ENCODE results near the gene YTHDF1.
A peak's percentile ranks its signal among the peaks of the same experiment; 100 is the strongest.

Gene YTHDF1

DNA sequence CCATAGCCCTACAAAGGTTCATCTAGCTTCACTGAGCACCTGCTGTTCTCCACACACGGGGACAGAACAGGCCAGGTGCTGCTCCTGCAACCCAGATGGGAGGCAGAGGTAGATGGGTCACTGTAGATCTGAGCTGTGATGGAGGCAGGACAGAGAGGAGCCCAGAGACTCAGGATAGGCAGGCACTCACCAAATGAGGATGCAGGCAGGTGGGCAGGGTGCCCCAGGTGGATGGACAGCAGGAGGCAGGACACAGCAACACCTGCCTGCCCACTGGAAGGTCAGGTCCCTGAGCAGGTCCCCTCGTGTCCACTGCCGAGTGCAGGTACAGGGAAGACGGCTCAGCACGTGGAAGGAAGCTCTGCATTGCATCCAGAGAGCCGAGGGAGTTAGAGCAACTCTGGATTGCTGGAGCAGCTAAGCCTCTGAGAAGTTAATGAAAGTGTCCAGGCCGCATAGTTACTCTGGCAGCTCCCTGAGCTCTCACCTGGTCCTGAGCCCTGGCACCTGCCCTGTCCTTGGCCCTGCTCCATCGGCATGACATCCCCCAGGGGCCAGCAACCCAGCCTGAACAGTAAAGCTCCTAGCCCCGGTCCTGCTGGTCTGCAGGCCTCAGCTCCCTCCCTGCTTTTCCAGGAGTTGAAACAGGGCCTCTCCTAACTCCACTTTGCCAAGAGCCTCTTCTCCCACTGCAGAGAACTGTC, 4.9 kb upstream of the YTHDF1 start:
- Histone ChIP-seq H3K27me3 (ENCODE audit: control insufficient read depth in 1 of 2, insufficient read depth in 2 of 2, low read length in 2 of 2) (peaks cover 5 to 6% of the 10 kb centered on the region in 2 donors), H3K4me3 (ENCODE audit: low read depth in 1 of 2, low read length in 2 of 2) (no peak overlapping the region), H3K9me3 (ENCODE audit: control insufficient read depth in 1 of 2, low read length in 2 of 2) (no peaks in the 10 kb centered on the region), H3K36me3 (ENCODE audit: control insufficient read depth in 1 of 2, insufficient read depth in 2 of 2, low read length in 2 of 2) (no peaks in the 10 kb centered on the region), H3K4me1 (ENCODE audit: control insufficient read depth in 1 of 2, insufficient read depth in 2 of 2, low read length in 2 of 2) (peaks cover 5 to 6% of the 10 kb centered on the region in 2 donors), H3K9ac (ENCODE audit: low read depth in 1 of 2, low read length in 2 of 2) (no peak overlapping the region), H3K27ac (ENCODE audit: low read depth, low read length) (no peak overlapping the region)

DNA sequence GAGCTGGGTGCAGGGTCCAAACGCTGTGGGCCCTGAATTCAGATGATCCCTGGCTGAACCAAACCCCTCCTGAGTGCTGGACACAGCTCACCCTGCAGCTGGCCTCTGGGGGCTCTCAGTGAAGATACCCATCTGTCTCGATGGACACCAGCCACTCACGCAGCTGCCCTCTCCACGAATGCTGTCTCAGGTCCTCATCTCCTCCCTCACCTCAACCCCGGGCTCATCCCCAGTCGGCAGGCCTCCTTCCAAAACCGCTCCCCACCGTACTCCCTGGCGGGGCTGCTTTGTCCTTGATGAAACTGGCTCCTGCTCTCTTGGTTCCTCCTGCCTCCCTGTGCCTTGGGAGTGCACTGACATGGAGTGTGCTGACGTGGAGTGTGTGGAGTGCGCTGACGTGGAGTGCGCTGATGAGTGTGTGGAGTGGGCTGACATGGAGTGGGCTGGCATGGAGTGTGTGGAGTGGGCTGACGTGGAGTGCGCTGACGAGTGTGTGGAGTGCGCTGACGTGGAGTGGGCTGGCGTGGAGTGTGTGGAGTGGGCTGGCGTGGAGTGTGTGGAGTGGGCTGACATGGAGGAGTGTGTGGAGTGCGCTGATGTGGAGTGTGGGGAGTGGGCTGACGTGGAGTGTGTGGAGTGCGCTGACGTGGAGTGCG, 4.1 kb upstream of the YTHDF1 start:
- no peak overlapping the region for H3K9ac ChIP-seq (ENCODE audit: low read depth in 1 of 2, low read length in 2 of 2)
- H3K36me3 ChIP-seq (ENCODE audit: control insufficient read depth in 1 of 2, insufficient read depth in 2 of 2, low read length in 2 of 2): no peaks in the 10 kb centered on the region
- H3K27me3 ChIP-seq (ENCODE audit: control insufficient read depth in 1 of 2, insufficient read depth in 2 of 2, low read length in 2 of 2): peaks cover 5 to 6% of the 10 kb centered on the region in 2 donors
- H3K4me3 ChIP-seq (ENCODE audit: low read depth in 1 of 2, low read length in 2 of 2): no peak overlapping the region
- peaks cover 7 to 8% of the 10 kb centered on the region in 2 donors for H3K4me1 ChIP-seq (ENCODE audit: control insufficient read depth in 1 of 2, insufficient read depth in 2 of 2, low read length in 2 of 2)
- H3K27ac ChIP-seq (ENCODE audit: low read depth, low read length): no peak overlapping the region
- H3K9me3 ChIP-seq (ENCODE audit: control insufficient read depth in 1 of 2, low read length in 2 of 2): no peaks in the 10 kb centered on the region

DNA sequence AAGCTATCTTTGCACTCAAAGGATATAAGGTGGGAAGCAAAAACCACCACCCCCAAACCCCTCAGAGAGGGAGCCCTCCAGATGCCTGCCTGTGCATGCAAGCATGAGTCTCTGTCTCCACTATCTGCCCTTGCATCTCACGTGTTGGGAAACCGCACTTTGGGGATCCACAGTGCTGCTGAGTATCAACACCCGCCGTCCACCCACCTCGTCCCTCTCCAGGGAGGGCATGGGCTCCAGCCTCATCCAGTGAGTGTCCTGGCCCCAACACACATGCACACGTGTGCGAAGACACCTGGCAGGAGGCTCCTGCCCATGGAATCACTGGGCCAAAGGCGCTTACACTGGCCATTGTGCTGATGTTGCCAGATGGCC, 3.5 kb upstream of the YTHDF1 start:
- H3K27me3 ChIP-seq (ENCODE audit: control insufficient read depth in 1 of 2, insufficient read depth in 2 of 2, low read length in 2 of 2): peaks cover 5 to 6% of the 10 kb centered on the region in 2 donors
- H3K9ac ChIP-seq (ENCODE audit: low read depth in 1 of 2, low read length in 2 of 2): no peak overlapping the region
- no peaks in the 10 kb centered on the region for H3K9me3 ChIP-seq (ENCODE audit: control insufficient read depth in 1 of 2, low read length in 2 of 2)

DNA sequence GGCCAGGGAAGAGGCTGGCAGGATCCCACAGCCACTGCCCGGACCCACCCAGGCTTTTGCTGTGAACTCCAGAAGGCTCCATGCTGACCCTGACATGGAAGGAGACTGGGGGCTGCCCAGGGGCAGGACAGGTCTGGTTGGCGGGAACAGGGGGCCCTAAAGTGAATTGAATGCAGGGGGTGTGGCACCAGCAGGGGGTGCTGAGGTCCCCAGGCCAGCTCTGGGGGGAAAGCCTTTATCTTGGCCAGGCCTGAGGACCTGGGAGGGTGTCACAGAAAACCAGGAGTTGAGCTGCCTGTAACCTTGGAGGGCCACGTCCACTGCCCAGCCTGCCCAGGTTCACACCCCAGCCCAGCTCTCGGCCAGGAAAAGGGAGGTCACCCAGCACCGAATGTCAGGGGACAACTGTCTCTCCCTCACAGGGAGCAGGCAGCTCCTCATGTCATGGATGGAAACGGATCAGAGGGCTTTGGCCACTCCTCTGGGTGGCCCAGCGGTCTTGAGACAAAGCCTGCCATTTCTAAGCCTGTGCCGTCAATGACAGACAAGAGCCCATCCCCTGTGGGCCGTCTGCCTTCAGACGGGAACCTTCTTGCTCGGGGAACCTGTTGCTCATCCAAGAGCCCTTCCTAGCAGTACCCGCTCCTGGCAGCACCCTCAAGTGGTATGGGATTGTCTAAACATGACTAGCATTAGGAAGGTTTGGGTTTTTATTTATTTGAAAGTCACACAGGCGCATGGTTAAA, 2.9 kb upstream of the YTHDF1 start:
- Histone ChIP-seq H3K27me3 (ENCODE audit: control insufficient read depth in 1 of 2, insufficient read depth in 2 of 2, low read length in 2 of 2) (peaks cover 5 to 6% of the 10 kb centered on the region in 2 donors), H3K27ac (ENCODE audit: low read depth, low read length) (no peak overlapping the region), H3K9ac (ENCODE audit: low read depth in 1 of 2, low read length in 2 of 2) (no peak overlapping the region), H3K36me3 (ENCODE audit: control insufficient read depth in 1 of 2, insufficient read depth in 2 of 2, low read length in 2 of 2) (peaks cover 3 to 4% of the 10 kb centered on the region in 2 donors), H3K9me3 (ENCODE audit: control insufficient read depth in 1 of 2, low read length in 2 of 2) (no peaks in the 10 kb centered on the region), H3K4me3 (ENCODE audit: low read depth in 1 of 2, low read length in 2 of 2) (no peak overlapping the region), H3K4me1 (ENCODE audit: control insufficient read depth in 1 of 2, insufficient read depth in 2 of 2, low read length in 2 of 2) (peaks cover 18 to 19% of the 10 kb centered on the region in 2 donors)

More for the DNA sequence above, 3.5 kb upstream of the YTHDF1 start:
- H3K36me3 ChIP-seq (ENCODE audit: control insufficient read depth in 1 of 2, insufficient read depth in 2 of 2, low read length in 2 of 2): no peaks in the 10 kb centered on the region
- no peak overlapping the region for H3K27ac ChIP-seq (ENCODE audit: low read depth, low read length)
- no peak overlapping the region for H3K4me3 ChIP-seq (ENCODE audit: low read depth in 1 of 2, low read length in 2 of 2)
- peaks cover 12 to 13% of the 10 kb centered on the region in 2 donors for H3K4me1 ChIP-seq (ENCODE audit: control insufficient read depth in 1 of 2, insufficient read depth in 2 of 2, low read length in 2 of 2)

DNA sequence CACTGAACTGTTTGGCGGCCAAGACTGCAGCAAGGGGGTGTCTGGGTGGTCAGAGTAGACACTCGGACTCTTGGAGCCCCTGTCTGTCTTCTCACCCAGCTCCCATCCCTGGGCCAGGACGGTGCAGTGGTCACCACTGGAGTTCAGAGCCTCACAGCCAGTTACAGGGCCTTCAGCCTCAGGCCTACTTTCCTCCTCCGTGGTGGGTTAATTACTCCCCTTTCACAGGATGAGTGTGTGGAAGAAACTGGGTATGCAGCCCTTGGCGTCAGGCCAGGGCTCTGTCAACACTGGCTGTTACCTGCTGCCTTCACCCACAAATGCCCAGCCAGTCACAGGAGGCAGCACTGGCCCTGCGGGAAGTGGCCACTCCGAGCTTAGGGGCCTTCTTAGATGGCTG, 1.8 kb upstream of the YTHDF1 start:
- Histone ChIP-seq H3K4me1 (ENCODE audit: control insufficient read depth in 1 of 2, insufficient read depth in 2 of 2, low read length in 2 of 2) (peaks cover 20 to 29% of the 10 kb centered on the region in 2 donors), H3K9me3 (ENCODE audit: control insufficient read depth in 1 of 2, low read length in 2 of 2) (no peaks in the 10 kb centered on the region), H3K27me3 (ENCODE audit: control insufficient read depth in 1 of 2, insufficient read depth in 2 of 2, low read length in 2 of 2) (peaks cover 4% of the 10 kb centered on the region in 2 donors), H3K27ac (ENCODE audit: low read depth, low read length) (no peak overlapping the region), H3K36me3 (ENCODE audit: control insufficient read depth in 1 of 2, insufficient read depth in 2 of 2, low read length in 2 of 2) (peaks cover 12 to 13% of the 10 kb centered on the region in 2 donors), H3K9ac (ENCODE audit: low read depth in 1 of 2, low read length in 2 of 2) (no peak overlapping the region), H3K4me3 (ENCODE audit: low read depth in 1 of 2, low read length in 2 of 2) (no peak overlapping the region)

DNA sequence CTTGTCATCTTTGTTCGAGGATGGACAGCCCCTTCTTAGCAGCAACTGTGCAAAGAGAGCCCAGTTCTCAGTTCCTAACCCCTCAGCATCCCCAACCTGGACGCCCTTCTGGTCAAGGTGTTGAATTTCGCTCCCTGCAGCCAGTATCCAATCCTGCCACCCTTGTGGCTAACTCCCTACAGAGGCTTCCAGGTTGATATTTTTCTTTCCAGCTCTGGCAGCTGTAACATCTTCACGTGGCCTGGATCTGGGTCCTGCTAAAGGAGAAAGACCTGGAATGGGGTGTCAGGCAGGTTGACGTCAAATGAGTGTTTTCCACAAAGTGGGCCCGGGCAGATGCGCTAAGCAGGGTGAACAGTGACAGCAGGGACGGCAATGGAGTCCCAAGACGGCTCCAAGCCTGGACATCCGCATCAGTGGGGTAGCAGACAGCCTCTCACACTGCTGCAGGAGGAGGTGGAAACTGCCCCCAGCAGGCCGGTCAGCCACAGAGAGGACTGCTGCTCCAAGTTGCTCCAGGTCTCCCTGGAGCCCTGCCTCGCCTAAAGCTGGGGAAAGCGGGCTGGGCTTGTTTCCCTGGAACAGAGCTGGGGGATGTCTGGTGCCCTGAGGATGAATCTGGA, 1.0 kb upstream of the YTHDF1 start:
- peak overlapping the region; percentile 82 to 85 for H3K4me3 ChIP-seq (ENCODE audit: low read depth in 1 of 2, low read length in 2 of 2)
- no peaks in the 10 kb centered on the region for H3K9me3 ChIP-seq (ENCODE audit: control insufficient read depth in 1 of 2, low read length in 2 of 2)
- H3K27ac ChIP-seq (ENCODE audit: low read depth, low read length): no peak overlapping the region
- H3K36me3 ChIP-seq (ENCODE audit: control insufficient read depth in 1 of 2, insufficient read depth in 2 of 2, low read length in 2 of 2): peaks cover 19 to 21% of the 10 kb centered on the region in 2 donors
- H3K9ac ChIP-seq (ENCODE audit: low read depth in 1 of 2, low read length in 2 of 2): peak overlapping the region; percentile 78 to 84
- H3K4me1 ChIP-seq (ENCODE audit: control insufficient read depth in 1 of 2, insufficient read depth in 2 of 2, low read length in 2 of 2): peaks cover 25 to 37% of the 10 kb centered on the region in 2 donors
- H3K27me3 ChIP-seq (ENCODE audit: control insufficient read depth in 1 of 2, insufficient read depth in 2 of 2, low read length in 2 of 2): no peaks in the 10 kb centered on the region

DNA sequence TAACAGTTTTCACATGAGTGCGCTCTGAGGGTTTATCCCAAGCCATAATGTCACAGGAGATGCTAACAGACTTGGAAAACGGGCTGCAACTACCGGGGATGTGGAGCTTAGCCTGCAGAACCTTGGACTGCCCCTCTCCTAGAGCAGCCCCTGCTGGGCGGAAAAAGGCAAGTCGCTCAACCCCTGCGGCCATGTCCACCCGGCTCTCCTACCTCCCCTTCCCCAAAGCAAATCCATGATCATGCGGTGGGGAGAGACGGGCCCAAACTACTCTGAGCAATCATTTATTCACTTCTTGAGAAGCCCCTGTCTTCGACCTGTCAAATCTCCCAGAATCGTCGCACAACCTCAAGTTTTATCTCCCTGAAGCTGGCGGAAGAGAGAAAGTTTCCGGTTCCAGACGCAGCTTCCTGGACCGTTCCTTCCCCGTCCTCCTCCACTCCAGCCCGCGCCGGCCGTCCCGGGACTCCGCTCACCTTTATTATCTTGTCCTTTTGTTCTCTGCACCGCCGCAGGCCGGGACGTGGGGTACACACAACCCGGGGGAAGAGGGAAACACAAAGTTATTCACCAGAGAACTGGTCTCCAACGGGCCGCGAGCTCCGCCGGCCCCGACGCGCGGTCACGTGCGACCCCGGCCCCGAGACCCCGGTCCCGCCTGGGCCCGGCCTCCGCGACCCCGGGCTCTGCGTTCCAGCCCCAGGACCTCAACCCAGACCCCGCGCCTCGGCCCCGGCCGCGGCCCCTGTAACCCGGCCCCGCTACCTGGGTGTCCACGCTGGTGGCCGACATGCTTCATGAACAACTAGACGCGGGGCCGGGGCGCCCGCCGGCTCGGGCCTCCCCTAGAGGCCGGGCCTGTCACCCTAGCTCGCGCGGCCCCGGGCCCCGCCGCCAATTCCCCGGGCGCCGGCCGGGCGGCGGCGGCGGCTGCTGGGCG, 560 bp downstream of the YTHDF1 start:
- Histone ChIP-seq H3K9ac (ENCODE audit: low read depth in 1 of 2, low read length in 2 of 2) (peak overlapping the region; percentile 48 to 80), H3K4me1 (ENCODE audit: control insufficient read depth in 1 of 2, insufficient read depth in 2 of 2, low read length in 2 of 2) (peaks cover 25 to 37% of the 10 kb centered on the region in 2 donors), H3K27ac (ENCODE audit: low read depth, low read length) (peak overlapping the region; percentile 56), H3K9me3 (ENCODE audit: control insufficient read depth in 1 of 2, low read length in 2 of 2) (no peaks in the 10 kb centered on the region), H3K27me3 (ENCODE audit: control insufficient read depth in 1 of 2, insufficient read depth in 2 of 2, low read length in 2 of 2) (no peaks in the 10 kb centered on the region), H3K36me3 (ENCODE audit: control insufficient read depth in 1 of 2, insufficient read depth in 2 of 2, low read length in 2 of 2) (peaks cover 25 to 36% of the 10 kb centered on the region in 2 donors), H3K4me3 (ENCODE audit: low read depth in 1 of 2, low read length in 2 of 2) (peak overlapping the region; percentile 79 to 93)

DNA sequence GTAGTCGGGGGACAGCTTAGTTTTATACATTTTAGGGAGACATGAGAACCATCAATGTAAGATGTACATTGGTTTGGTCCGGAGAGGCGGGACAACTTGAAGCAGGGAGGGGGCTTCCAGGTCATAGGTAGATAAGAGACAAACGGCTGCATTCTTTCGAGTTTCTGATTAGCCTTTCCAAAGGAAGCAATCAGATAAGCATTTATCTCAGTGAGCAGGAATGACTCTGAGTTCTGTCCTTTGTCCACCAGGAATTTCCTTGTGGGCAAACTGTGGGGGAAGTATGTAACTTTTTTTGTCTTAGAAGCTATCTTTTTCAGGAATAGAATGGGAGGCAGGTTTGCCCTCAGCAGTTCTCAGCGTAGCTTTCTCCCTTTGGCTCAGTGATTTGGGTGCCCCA, 1.4 kb downstream of the YTHDF1 start:
- no peak overlapping the region for H3K27ac ChIP-seq (ENCODE audit: low read depth, low read length)
- H3K4me1 ChIP-seq (ENCODE audit: control insufficient read depth in 1 of 2, insufficient read depth in 2 of 2, low read length in 2 of 2): peaks cover 25 to 37% of the 10 kb centered on the region in 2 donors
- H3K9me3 ChIP-seq (ENCODE audit: control insufficient read depth in 1 of 2, low read length in 2 of 2): no peaks in the 10 kb centered on the region
- H3K4me3 ChIP-seq (ENCODE audit: low read depth in 1 of 2, low read length in 2 of 2): peak overlapping the region; percentile 79 to 93
- H3K36me3 ChIP-seq (ENCODE audit: control insufficient read depth in 1 of 2, insufficient read depth in 2 of 2, low read length in 2 of 2): peaks cover 32 to 44% of the 10 kb centered on the region in 2 donors
- no peaks in the 10 kb centered on the region for H3K27me3 ChIP-seq (ENCODE audit: control insufficient read depth in 1 of 2, insufficient read depth in 2 of 2, low read length in 2 of 2)
- H3K9ac ChIP-seq (ENCODE audit: low read depth in 1 of 2, low read length in 2 of 2): peak overlapping the region; percentile 48 to 80

DNA sequence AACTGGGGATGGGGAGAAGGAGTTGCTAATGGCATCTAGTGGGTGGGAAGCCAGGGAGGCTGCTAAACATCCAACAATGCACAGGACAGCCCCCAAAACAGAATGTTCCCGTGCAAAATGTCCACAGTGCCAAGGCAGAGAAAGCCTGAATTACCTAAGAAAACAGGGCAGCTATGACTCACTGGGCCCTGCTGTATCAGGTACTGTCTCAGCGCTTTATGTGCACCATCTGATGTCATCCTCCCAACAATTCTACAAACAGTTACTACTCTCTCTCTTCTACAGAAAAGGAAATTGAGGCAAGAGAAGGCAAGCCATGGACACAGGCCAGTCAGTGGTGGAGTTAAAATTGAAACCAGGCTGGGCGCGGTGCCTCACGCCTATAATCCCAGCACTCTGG, 3.1 kb downstream of the YTHDF1 start:
- H3K9ac ChIP-seq (ENCODE audit: low read depth in 1 of 2, low read length in 2 of 2): no peak overlapping the region
- no peak overlapping the region for H3K27ac ChIP-seq (ENCODE audit: low read depth, low read length)

More for the DNA sequence above, 3.1 kb downstream of the YTHDF1 start:
- Histone ChIP-seq H3K4me3 (ENCODE audit: low read depth in 1 of 2, low read length in 2 of 2) (no peak overlapping the region), H3K27me3 (ENCODE audit: control insufficient read depth in 1 of 2, insufficient read depth in 2 of 2, low read length in 2 of 2) (no peaks in the 10 kb centered on the region), H3K36me3 (ENCODE audit: control insufficient read depth in 1 of 2, insufficient read depth in 2 of 2, low read length in 2 of 2) (peaks cover 40 to 60% of the 10 kb centered on the region in 2 donors), H3K4me1 (ENCODE audit: control insufficient read depth in 1 of 2, insufficient read depth in 2 of 2, low read length in 2 of 2) (peaks cover 25 to 37% of the 10 kb centered on the region in 2 donors), H3K9me3 (ENCODE audit: control insufficient read depth in 1 of 2, low read length in 2 of 2) (no peaks in the 10 kb centered on the region)
